Neural cell (in vitro differentiated cells): ENCODE results near the gene TUB.

Experiments used
- CTCF ChIP-seq: fragments of 450-650 bp; IDR thresholded peaks from 2 replicates; pipeline ENCODE4 v1.5.1; 2014; ENCODE audit warnings: antibody characterized with exemption, mild to moderate bottlenecking, moderate library complexity; ENCODE audit not compliant: poor library complexity, severe bottlenecking
- EP300 ChIP-seq: fragments of 450-650 bp; conservative IDR thresholded peaks from 2 replicates; pipeline ENCODE4 v1.6.1; 2014; ENCODE audit warnings: antibody characterized with exemption, mild to moderate bottlenecking, moderate library complexity; ENCODE audit not compliant: poor library complexity, severe bottlenecking
- EZH2 ChIP-seq: fragments of 200-600, 300-800 bp; shearing (Covaris generic), sonication (generic); IDR thresholded peaks from 2 replicates; pipeline ENCODE4 v1.6.1; 2014; ENCODE audit warnings: antibody characterized with exemption, low read length, borderline replicate concordance, mild to moderate bottlenecking; ENCODE audit not compliant: insufficient read depth, poor library complexity, severe bottlenecking
- MXI1 ChIP-seq: fragments of 450-650 bp; conservative IDR thresholded peaks from 2 replicates; pipeline ENCODE4 v1.6.1; 2014; ENCODE audit warnings: antibody characterized with exemption, mild to moderate bottlenecking; ENCODE audit not compliant: poor library complexity, severe bottlenecking
- POLR2AphosphoS5 ChIP-seq: IDR thresholded peaks from 2 replicates; pipeline ENCODE4 v1.6.1; 2012
- REST ChIP-seq: IDR thresholded peaks from 2 replicates; pipeline ENCODE4 v1.6.1; 2012; ENCODE audit warnings: borderline replicate concordance
- TAF1 ChIP-seq: IDR thresholded peaks from 2 replicates; pipeline ENCODE4 v1.6.1; 2012; ENCODE audit warnings: low read depth

GRCh38 chr11:8090756-8091155 is 9.7 kb downstream of the TUB start:
- peak; percentile 87 for TF ChIP-seq CTCF
- no peak for TF ChIP-seq EP300
- no peak for TF ChIP-seq EZH2
- TF ChIP-seq MXI1, result no peak
- TF ChIP-seq POLR2AphosphoS5, result no peak
- no peak for TF ChIP-seq REST
- no peak for TF ChIP-seq TAF1
